GM12873 (cell line): ENCODE results near the gene LIMD2.

Experiments
- TF ChIP-seq, protein P1 (sequence below): IDR thresholded peaks from 2 replicates; pipeline ENCODE4 v1.5.1; 2012; ENCODE audit warnings: low read depth, mild to moderate bottlenecking, moderate library complexity, low read length, control low read depth; ENCODE audit not compliant: insufficient read depth; ENCODE audit errors: missing control alignments

LIMD2 gene

DNA sequence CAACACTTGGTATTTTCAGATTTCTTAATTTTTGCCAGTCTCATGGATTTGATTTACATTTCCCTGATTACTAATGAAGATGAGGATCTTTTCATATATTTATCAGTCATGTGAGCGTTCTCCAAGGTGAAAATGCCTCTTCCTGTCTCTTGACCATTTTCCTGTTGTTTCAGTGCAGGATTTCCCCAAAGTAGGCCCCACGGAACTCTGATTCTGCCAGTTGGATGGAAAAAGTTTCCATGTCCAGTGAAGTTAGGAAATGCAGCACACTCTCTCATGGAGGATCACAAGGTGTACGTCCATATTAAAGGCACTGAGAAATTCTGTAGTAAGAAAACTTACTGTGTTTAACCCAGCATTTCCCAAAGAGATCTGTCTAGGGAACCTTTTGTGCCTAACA, 16.5 kb upstream of the LIMD2 start:
- TF ChIP-seq, protein P1, sequence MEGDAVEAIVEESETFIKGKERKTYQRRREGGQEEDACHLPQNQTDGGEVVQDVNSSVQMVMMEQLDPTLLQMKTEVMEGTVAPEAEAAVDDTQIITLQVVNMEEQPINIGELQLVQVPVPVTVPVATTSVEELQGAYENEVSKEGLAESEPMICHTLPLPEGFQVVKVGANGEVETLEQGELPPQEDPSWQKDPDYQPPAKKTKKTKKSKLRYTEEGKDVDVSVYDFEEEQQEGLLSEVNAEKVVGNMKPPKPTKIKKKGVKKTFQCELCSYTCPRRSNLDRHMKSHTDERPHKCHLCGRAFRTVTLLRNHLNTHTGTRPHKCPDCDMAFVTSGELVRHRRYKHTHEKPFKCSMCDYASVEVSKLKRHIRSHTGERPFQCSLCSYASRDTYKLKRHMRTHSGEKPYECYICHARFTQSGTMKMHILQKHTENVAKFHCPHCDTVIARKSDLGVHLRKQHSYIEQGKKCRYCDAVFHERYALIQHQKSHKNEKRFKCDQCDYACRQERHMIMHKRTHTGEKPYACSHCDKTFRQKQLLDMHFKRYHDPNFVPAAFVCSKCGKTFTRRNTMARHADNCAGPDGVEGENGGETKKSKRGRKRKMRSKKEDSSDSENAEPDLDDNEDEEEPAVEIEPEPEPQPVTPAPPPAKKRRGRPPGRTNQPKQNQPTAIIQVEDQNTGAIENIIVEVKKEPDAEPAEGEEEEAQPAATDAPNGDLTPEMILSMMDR = no peak

DNA sequence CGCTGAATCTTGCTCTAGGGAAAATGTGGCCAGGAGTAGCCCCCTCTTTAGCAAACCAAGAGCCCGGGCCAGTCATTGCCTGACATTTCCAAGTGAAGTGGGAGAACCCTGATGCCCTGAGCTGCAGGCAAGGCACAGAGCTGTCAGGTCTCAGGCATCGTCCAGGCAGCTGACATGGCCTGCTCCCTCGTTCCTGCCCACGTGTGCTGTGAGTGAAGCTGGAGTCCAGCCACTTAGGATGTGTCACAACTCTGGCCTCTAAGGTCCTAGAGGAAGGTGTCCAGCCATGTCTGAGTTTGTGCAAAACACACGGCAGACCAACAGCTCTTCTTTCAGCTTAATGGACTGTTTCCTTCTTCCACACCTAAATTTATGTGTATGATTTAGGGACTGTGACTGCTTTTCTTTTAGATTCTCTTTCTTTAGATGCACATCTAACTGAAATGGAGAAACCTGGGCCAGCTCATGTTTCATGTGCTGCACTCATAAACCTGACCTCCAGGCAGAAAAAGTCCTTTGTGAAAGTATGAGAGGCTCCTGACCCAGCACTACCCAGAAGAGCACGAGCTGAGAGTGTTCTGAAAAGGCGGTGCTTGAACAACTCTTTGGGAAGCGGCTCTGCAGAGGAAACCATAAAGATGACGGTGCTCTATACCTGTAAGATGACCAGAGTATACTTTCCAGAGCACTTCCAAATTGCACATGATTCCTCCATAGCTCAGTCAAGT, 14.8 kb upstream of the LIMD2 start:
- TF ChIP-seq, protein P1 = no peak

DNA sequence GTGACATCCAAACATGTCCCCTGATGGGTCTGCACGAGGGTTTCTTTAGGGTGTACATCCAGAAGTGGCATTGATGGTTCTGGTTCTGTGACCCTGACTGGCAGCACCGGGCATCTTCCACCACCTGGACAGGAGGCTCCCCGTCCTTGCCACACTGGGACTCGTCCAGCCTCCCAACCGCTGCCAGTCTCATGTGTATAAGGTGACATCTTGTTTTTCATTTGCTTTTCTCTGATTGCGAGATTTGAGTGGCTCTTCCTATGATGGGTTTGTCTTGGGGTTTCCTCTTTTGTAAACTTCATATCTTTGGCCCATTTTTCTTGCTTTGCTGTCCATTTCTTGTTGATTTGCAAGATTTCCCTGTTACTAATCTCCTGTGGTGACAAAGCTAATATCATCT, 9.2 kb upstream of the LIMD2 start:
- TF ChIP-seq, protein P1 = no peak

DNA sequence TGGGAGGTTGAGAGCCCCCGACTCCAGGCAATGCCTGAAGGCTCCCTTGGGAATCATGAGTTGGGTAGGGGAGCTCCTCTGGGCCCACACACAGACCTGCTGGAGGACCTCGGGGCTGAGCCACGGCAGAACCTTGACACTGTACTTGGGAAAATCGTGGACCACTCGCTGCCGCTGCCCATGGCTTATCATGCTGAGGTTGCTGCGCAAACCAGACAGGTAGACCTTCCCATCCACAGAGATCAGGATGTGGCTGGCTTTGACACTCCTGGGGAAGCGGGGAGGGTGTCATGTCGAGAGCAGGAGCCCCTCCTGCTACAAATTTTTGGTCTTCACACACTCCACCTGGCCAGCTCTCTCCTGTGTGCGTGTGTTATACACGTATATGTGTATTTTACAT, 7.2 kb upstream of the LIMD2 start:
- TF ChIP-seq, protein P1 = no peak

DNA sequence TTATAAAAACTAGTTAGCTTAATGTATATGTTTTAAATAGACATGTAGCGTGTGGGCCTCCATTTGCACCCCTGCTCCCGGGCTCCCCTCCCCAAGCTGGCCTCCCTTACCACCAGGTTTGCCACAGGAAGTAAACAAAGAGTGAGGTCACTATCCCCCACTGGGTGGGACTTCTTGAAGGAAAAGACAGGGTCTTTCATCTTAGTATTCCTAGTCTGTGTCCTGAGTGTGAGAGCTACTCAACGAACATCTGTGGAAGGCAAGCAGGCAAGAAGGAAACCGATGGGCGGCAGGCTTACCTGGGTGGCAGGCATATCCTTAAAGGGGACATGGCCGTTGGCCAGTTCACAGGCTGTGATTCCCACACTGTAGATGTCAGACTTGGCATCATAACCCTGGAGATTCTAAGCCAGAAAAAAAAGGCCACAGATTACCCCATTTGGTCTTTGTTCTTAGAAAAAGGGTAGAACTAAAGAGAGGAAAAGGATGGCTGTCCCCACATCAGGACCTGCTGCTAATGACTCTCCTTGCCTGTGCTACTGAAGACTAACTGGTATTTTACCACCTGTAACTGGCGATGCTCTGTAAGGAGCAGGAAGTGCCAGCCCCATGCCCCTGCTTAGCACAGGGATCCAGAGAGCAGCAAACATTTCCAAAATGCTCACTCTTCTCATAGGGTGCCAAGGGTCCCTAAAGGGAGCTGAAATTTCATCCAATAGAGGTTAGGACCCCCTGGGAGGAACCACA, 6.6 kb upstream of the LIMD2 start:
- TF ChIP-seq, protein P1 = no peak

DNA sequence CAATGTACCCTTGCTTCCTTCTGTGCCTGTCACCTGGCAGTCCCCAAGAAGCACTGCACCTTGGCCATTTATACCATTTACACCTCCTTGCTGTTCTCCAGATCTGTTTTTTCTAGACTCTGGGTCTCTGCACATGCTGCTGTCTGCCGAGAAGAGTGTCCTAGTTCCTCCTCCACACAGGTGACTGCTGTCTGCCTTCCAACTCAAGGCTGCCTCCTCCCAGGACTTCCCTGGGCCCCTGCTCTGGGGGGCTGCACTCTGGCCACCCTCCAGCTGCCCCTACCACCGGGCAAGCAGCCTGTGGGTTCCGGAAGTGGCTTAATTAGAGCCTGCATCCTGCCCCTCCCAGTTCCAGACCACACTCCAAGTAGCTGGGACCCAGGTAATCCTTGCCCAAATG, 5.7 kb upstream of the LIMD2 start:
- TF ChIP-seq, protein P1 = no peak

DNA sequence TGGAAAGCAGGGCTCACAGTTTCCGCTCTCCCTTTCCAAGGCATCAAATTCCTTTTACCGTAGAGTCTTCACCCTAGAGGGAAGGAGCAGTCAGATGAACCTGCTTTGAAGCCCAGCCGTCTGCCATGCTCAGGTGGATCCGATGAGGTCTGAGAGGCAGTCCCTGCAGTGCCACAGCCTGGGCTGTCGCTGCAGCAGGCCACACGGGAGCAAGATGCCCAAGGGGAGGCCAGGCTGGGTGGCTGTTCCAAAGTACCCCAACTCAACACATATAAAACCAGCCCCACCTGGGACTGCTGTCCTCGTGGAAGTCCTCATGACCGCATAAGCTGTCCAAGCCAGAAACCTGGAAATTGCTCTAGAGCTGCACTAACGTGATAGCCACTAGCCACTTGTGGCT, 4.9 kb upstream of the LIMD2 start:
- TF ChIP-seq, protein P1 = no peak
